CD4-positive, alpha-beta T cell treated with Interleukin-15 for 4 hours (primary cell): Measurements from ENCODE around the gene GATC.

ENCODE experiments used
- DNase-seq: peaks from one replicate; pipeline ENCODE4 v3.0.0-alpha.2; 2020; ENCODE audit warnings: low spot score

GATC gene

GRCh38 chr12:120497524-120498150, 51.4 kb downstream of the GATC start:
- no peak for DNase-seq

DNA sequence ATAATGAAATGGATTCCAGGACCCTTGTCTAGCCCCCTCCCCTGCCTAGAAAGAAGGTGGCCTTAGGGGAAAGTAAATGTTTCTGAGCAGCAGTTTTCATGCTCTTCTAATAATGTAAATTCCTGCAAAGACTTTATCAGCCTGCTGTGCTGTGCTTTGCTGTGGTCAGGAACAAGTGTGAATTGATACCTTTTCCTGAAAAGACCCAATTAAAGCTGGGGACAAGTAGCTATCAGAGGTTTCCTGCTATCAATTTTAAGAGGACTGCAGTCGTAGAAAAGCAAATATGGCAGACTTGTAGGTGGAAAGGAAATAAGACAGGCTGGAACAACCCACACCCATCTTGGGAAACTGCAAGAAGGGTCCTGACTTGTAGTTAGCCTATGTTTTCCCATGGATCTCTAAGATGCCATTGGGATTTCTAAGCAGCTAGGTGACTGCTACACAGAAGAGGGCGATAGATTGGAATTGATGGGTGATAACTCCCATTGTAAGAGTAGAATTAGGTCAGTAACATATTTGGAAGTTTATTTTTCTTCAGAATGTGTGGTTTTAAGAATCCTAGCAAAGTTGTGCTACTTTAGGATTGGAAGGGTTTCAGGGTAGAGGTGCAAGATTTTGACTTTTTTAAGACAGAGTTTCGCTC, 52.7 kb downstream of the GATC start:
- DNase-seq = no peak

GRCh38 chr12:120500581-120500980, 54.3 kb downstream of the GATC start:
- DNase-seq = no peak

DNA sequence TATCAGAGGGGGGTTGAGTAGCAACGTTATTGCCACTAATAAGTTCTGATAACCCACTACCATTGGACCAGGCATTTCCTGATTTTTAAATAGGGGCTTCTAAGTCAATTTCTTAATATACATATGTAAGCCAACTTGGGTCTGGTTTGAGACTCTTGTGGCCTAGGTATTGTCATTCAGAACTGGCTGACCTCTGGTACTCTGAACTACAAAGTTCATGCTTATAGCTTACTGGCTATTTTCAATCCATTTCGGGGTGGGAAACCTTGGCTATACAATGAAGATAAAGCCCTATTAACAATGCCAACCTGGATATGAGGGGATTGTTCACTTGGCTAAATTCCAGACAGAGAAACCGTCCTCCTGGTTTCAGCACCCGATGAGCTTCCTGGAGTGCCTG, 58.3 kb downstream of the GATC start:
- DNase-seq = no peak

DNA sequence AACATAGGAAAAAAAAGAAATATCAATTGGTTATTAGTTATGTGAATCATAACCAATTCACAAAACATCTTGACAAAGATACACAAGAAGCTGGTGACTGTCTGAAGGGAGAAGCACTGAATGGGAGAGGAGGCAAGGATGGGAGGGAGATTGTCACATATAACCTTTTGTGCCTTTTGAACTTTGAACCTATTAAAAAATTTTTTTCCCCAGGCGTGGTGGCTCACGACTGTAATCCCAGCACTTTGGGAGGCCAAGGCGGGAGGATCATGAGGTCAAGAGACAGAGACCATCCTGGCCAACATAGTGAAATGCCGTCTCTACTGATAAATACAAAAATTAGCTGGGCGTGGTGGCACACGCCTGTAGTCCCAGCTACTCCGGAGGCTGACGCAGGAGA, 62.3 kb downstream of the GATC start:
- DNase-seq = no peak
